Esophagus (tissue), 2 donors: ENCODE measurements around the gene OTOS. TPM values are rescaled to one million over a fixed set of nuclear protein-coding genes. Genes with fewer than 3 reads are reported as not detected.

Experiments
- H3K27ac ChIP-seq, 2 donors: one replicate each; pipeline ENCODE4 v1.5.1; 2013; ENCODE audit warnings: low read depth in 2 of 2, mild to moderate bottlenecking in 2 of 2, inconsistent platforms in 1 of 2, low read length in 1 of 2, moderate library complexity in 1 of 2
- H3K27me3 ChIP-seq, 2 donors: one replicate each; pipeline ENCODE4 v1.6.1; 2013; ENCODE audit warnings: low read length in 2 of 2, control low read depth in 1 of 2, mild to moderate bottlenecking in 1 of 2; ENCODE audit not compliant: insufficient read depth in 2 of 2, control insufficient read depth in 1 of 2
- H3K36me3 ChIP-seq, 2 donors: one replicate each; pipeline ENCODE4 v1.6.1; 2013; ENCODE audit warnings: low read length in 1 of 2; ENCODE audit not compliant: control insufficient read depth in 2 of 2, insufficient read depth in 2 of 2
- H3K4me1 ChIP-seq, 2 donors: one replicate each; pipeline ENCODE4 v1.6.1; 2013; ENCODE audit warnings: low read length in 1 of 2; ENCODE audit not compliant: control insufficient read depth in 2 of 2, insufficient read depth in 2 of 2
- H3K4me3 ChIP-seq, 2 donors: one replicate each; pipeline ENCODE4 v1.5.1; 2013; ENCODE audit warnings: low read length in 2 of 2, mild to moderate bottlenecking in 2 of 2, low read depth in 1 of 2, moderate library complexity in 1 of 2
- H3K9me3 ChIP-seq, 2 donors: one replicate each; pipeline ENCODE4 v1.6.1; 2013; ENCODE audit warnings: mild to moderate bottlenecking in 2 of 2, low read depth in 1 of 2, low read length in 1 of 2, moderate library complexity in 1 of 2; ENCODE audit not compliant: control insufficient read depth in 2 of 2, insufficient read depth in 1 of 2
- WGBS, 2 donors: extraction: QIAGEN DNeasy Blood & Tissue Kit; methylation state at CpG; one replicate each; pipeline ENCODE4 v1.1.7; 2013; 5-methylcytosine and 5-hydroxymethylcytosine counted together
- polyA plus RNA-seq, 2 donors: library from polyadenylated mRNA; stranded (reverse); fragments of 200-250 nt; gene quantifications; one replicate each; pipeline ENCODE4 v1.2.3, GENCODE V29; 2013
- donor health status: healthy with polysubstance abuse.
- donor health status: Bipolar disorder and iron deficiency.

The OTOS gene
- polyA plus RNA-seq, 2 donors: not detected

- H3K36me3 ChIP-seq: peaks cover 19 to 28% of the 10 kb centered on the region in 2 donors
- no peaks in the 10 kb centered on the region for H3K9me3 ChIP-seq
- H3K27ac ChIP-seq: no peak overlapping the region
- H3K4me3 ChIP-seq: no peak overlapping the region
- WGBS, 2 donors: 92 to 95% methylated on average over 10 of the region's 10 CpGs
- no peaks in the 10 kb centered on the region for H3K27me3 ChIP-seq
- no peaks in the 10 kb centered on the region for H3K4me1 ChIP-seq
Measured at GRCh38 chr2:240126731-240127130, 13.7 kb downstream of the OTOS start.

- WGBS, 2 donors: 93 to 94% methylated on average over 14 of the region's 14 CpGs
Measured at GRCh38 chr2:240125742-240126141, 14.7 kb downstream of the OTOS start.

GRCh38 chr2:240124651-240125030, 15.8 kb downstream of the OTOS start:
- Histone ChIP-seq H3K27ac (no peak overlapping the region), H3K9me3 (no peaks in the 10 kb centered on the region), H3K36me3 (peaks cover 8 to 14% of the 10 kb centered on the region in 2 donors), H3K27me3 (no peaks in the 10 kb centered on the region), H3K4me1 (no peaks in the 10 kb centered on the region), H3K4me3 (no peak overlapping the region)
- WGBS, 2 donors: 93 to 97% methylated on average over 8 of the region's 8 CpGs

More at GRCh38 chr2:240125742-240126141, 14.7 kb downstream of the OTOS start:
- no peak overlapping the region for H3K4me3 ChIP-seq
- H3K36me3 ChIP-seq: peaks cover 18 to 24% of the 10 kb centered on the region in 2 donors
- H3K27me3 ChIP-seq: no peaks in the 10 kb centered on the region
- H3K9me3 ChIP-seq: no peaks in the 10 kb centered on the region
- H3K27ac ChIP-seq: no peak overlapping the region
- H3K4me1 ChIP-seq: no peaks in the 10 kb centered on the region

- Histone ChIP-seq H3K27me3 (no peaks in the 10 kb centered on the region), H3K27ac (no peak overlapping the region), H3K4me3 (no peak overlapping the region), H3K9me3 (no peaks in the 10 kb centered on the region), H3K36me3 (peaks cover 4 to 10% of the 10 kb centered on the region in 2 donors), H3K4me1 (no peaks in the 10 kb centered on the region)
- 87 to 91% methylated on average over 24 of the region's 24 CpGs for WGBS, 2 donors
Measured at GRCh38 chr2:240123821-240124650, 16.4 kb downstream of the OTOS start.

GRCh38 chr2:240121675-240122074, 18.8 kb downstream of the OTOS start:
- H3K27me3 ChIP-seq: no peaks in the 10 kb centered on the region
- no peaks in the 10 kb centered on the region for H3K9me3 ChIP-seq
- 61% methylated on average over 11 of the region's 11 CpGs for WGBS, 2 donors

GRCh38 chr2:240121190-240121589, 19.3 kb downstream of the OTOS start:
- WGBS, 2 donors: 65 to 67% methylated on average over 4 of the region's 4 CpGs
- Histone ChIP-seq H3K27ac (no peak overlapping the region), H3K4me1 (no peaks in the 10 kb centered on the region), H3K36me3 (no peaks in the 10 kb centered on the region), H3K4me3 (no peak overlapping the region), H3K27me3 (no peaks in the 10 kb centered on the region), H3K9me3 (no peaks in the 10 kb centered on the region)

More at GRCh38 chr2:240121675-240122074, 18.8 kb downstream of the OTOS start:
- H3K27ac ChIP-seq: no peak overlapping the region
- H3K4me3 ChIP-seq: no peak overlapping the region
- H3K4me1 ChIP-seq: no peaks in the 10 kb centered on the region
- no peaks in the 10 kb centered on the region for H3K36me3 ChIP-seq

GRCh38 chr2:240114233-240114632, 26.2 kb downstream of the OTOS start:
- WGBS, 2 donors: 76 to 81% methylated on average over 6 of the region's 6 CpGs
- Histone ChIP-seq H3K4me3 (no peak overlapping the region), H3K27me3 (no peaks in the 10 kb centered on the region), H3K36me3 (no peaks in the 10 kb centered on the region), H3K4me1 (no peaks in the 10 kb centered on the region), H3K9me3 (no peaks in the 10 kb centered on the region), H3K27ac (no peak overlapping the region)

GRCh38 chr2:240112914-240113690, 27.4 kb downstream of the OTOS start:
- no peaks in the 10 kb centered on the region for H3K27me3 ChIP-seq

GRCh38 chr2:240111253-240111652, 29.2 kb downstream of the OTOS start:
- WGBS, 2 donors: 52 to 61% methylated on average over 10 of the region's 10 CpGs
- no peaks in the 10 kb centered on the region for H3K27me3 ChIP-seq
- no peaks in the 10 kb centered on the region for H3K9me3 ChIP-seq
- H3K27ac ChIP-seq: no peak overlapping the region
- no peak overlapping the region for H3K4me3 ChIP-seq
- peaks cover 0 to under 1% of the 10 kb centered on the region in 2 donors for H3K4me1 ChIP-seq
- H3K36me3 ChIP-seq: no peaks in the 10 kb centered on the region

More at GRCh38 chr2:240112914-240113690, 27.4 kb downstream of the OTOS start:
- no peaks in the 10 kb centered on the region for H3K4me1 ChIP-seq
- 21 to 26% methylated on average over 5 of the region's 5 CpGs for whole genome bisulfite sequencing, 2 donors
- no peak overlapping the region for H3K27ac ChIP-seq
- no peak overlapping the region for H3K4me3 ChIP-seq
- H3K36me3 ChIP-seq: no peaks in the 10 kb centered on the region
- no peaks in the 10 kb centered on the region for H3K9me3 ChIP-seq
